Muscle layer of duodenum (tissue), 2 donors: Measurements from ENCODE around the gene TARDBP.

Experiments used
- H3K27ac ChIP-seq: one replicate; pipeline ENCODE4 v1.7.0; 2013; ENCODE audit warnings: mild to moderate bottlenecking, low read length
- H3K27me3 ChIP-seq: one replicate; pipeline ENCODE4 v1.7.0; 2013; ENCODE audit warnings: low read depth, mild to moderate bottlenecking, control low read depth, low read length
- H3K36me3 ChIP-seq, 2 donors: one replicate each; pipeline ENCODE4 v1.7.0; 2013; ENCODE audit warnings: low read length in 2 of 2, control low read depth in 1 of 2, mild to moderate bottlenecking in 1 of 2; ENCODE audit not compliant: insufficient read depth in 2 of 2, control insufficient read depth in 1 of 2
- H3K4me1 ChIP-seq, 2 donors: one replicate each; pipeline ENCODE4 v1.7.0; 2013; ENCODE audit warnings: low read length in 2 of 2, mild to moderate bottlenecking in 2 of 2, control low read depth in 1 of 2, moderate library complexity in 1 of 2; ENCODE audit not compliant: insufficient read depth in 2 of 2, control insufficient read depth in 1 of 2
- H3K4me3 ChIP-seq, 2 donors: one replicate each; pipeline ENCODE4 v1.7.0; 2013; ENCODE audit warnings: low read length in 2 of 2, low read depth in 1 of 2, mild to moderate bottlenecking in 1 of 2
- H3K9me3 ChIP-seq, 2 donors: one replicate each; pipeline ENCODE4 v1.7.0; 2013; ENCODE audit warnings: low read length in 2 of 2, control low read depth in 1 of 2, mild to moderate bottlenecking in 1 of 2; ENCODE audit not compliant: control insufficient read depth in 1 of 2
- donor health status: healthy.

TARDBP gene

GRCh38 chr1:11012260-11013159, at the start of gene TARDBP:
TARDBP (plus strand) TSS chr1:11012654; CDS start chr1:11013728, 1,074 bp downstream.
- peaks cover 10 to 40% of the 10 kb centered on the region in 2 donors for H3K4me1 ChIP-seq
- H3K9me3 ChIP-seq, result no peaks in the 10 kb centered on the region
- no peaks in the 10 kb centered on the region for H3K27me3 ChIP-seq
- peak within 1 kb of the TSS; percentile 97 for H3K27ac ChIP-seq
- peak within 1 kb of the TSS; percentile 86 to 95 for H3K4me3 ChIP-seq
- peaks cover 23 to 44% of the 10 kb centered on the region in 2 donors for H3K36me3 ChIP-seq

- no peaks in the 10 kb centered on the region for H3K36me3 ChIP-seq
- H3K27ac ChIP-seq, result no peak overlapping the region
- H3K4me1 ChIP-seq, result peaks cover 5 to 12% of the 10 kb centered on the region in 2 donors
- H3K27me3 ChIP-seq, result no peaks in the 10 kb centered on the region
- no peaks in the 10 kb centered on the region for H3K9me3 ChIP-seq
- no peak overlapping the region for H3K4me3 ChIP-seq
Observed at GRCh38 chr1:10965546-10966226, 46.8 kb upstream of the TARDBP start.

GRCh38 chr1:10967090-10967489, 45.4 kb upstream of the TARDBP start:
- no peak overlapping the region for H3K4me3 ChIP-seq
- H3K27ac ChIP-seq, result no peak overlapping the region
- H3K4me1 ChIP-seq, result peaks cover 4 to 5% of the 10 kb centered on the region in 2 donors
- no peaks in the 10 kb centered on the region for H3K27me3 ChIP-seq
- no peaks in the 10 kb centered on the region for H3K36me3 ChIP-seq
- no peaks in the 10 kb centered on the region for H3K9me3 ChIP-seq

- Histone ChIP-seq H3K4me3 (peak overlapping the region; percentile 45 to 55), H3K27me3 (no peaks in the 10 kb centered on the region), H3K27ac (peak overlapping the region; percentile 29), H3K36me3 (no peaks in the 10 kb centered on the region), H3K9me3 (no peaks in the 10 kb centered on the region), H3K4me1 (peaks cover 4 to 5% of the 10 kb centered on the region in 2 donors)
Observed at GRCh38 chr1:10968411-10968826, 44.0 kb upstream of the TARDBP start.

- peaks cover 5 to 8% of the 10 kb centered on the region in 2 donors for H3K4me1 ChIP-seq
- no peaks in the 10 kb centered on the region for H3K27me3 ChIP-seq
- no peak overlapping the region for H3K4me3 ChIP-seq
- no peaks in the 10 kb centered on the region for H3K9me3 ChIP-seq
- H3K36me3 ChIP-seq, result no peaks in the 10 kb centered on the region
- H3K27ac ChIP-seq, result no peak overlapping the region
Observed at GRCh38 chr1:10969267-10969970, 43.0 kb upstream of the TARDBP start.

- Histone ChIP-seq H3K27me3 (no peaks in the 10 kb centered on the region), H3K9me3 (no peaks in the 10 kb centered on the region), H3K27ac (no peak overlapping the region), H3K36me3 (no peaks in the 10 kb centered on the region), H3K4me1 (peaks cover 5 to 10% of the 10 kb centered on the region in 2 donors), H3K4me3 (no peak overlapping the region)
Observed at GRCh38 chr1:10969971-10970332, 42.5 kb upstream of the TARDBP start.

- no peaks in the 10 kb centered on the region for H3K9me3 ChIP-seq
- peaks cover 5 to 7% of the 10 kb centered on the region in 2 donors for H3K4me1 ChIP-seq
- no peak overlapping the region for H3K4me3 ChIP-seq
- H3K27ac ChIP-seq, result no peak overlapping the region
- no peaks in the 10 kb centered on the region for H3K36me3 ChIP-seq
- H3K27me3 ChIP-seq, result no peaks in the 10 kb centered on the region
Observed at GRCh38 chr1:10973552-10973951, 38.9 kb upstream of the TARDBP start.

- Histone ChIP-seq H3K36me3 (no peaks in the 10 kb centered on the region), H3K4me1 (peaks cover under 1 to 7% of the 10 kb centered on the region in 2 donors), H3K27ac (no peak overlapping the region), H3K4me3 (no peak overlapping the region), H3K27me3 (no peaks in the 10 kb centered on the region), H3K9me3 (no peaks in the 10 kb centered on the region)
Observed at GRCh38 chr1:10973956-10974881, 38.2 kb upstream of the TARDBP start.

- H3K4me3 ChIP-seq, result no peak overlapping the region
- no peaks in the 10 kb centered on the region for H3K27me3 ChIP-seq
- H3K36me3 ChIP-seq, result no peaks in the 10 kb centered on the region
- peak overlapping the region; percentile 51 for H3K27ac ChIP-seq
- H3K9me3 ChIP-seq, result no peaks in the 10 kb centered on the region
- peaks cover 6 to 13% of the 10 kb centered on the region in 2 donors for H3K4me1 ChIP-seq
Observed at GRCh38 chr1:10975567-10976326, 36.7 kb upstream of the TARDBP start.

- no peaks in the 10 kb centered on the region for H3K27me3 ChIP-seq
- H3K27ac ChIP-seq, result no peak overlapping the region
- peaks cover 9 to 17% of the 10 kb centered on the region in 2 donors for H3K4me1 ChIP-seq
- no peaks in the 10 kb centered on the region for H3K36me3 ChIP-seq
- no peaks in the 10 kb centered on the region for H3K9me3 ChIP-seq
- H3K4me3 ChIP-seq, result no peak overlapping the region
Observed at GRCh38 chr1:10978719-10979118, 33.7 kb upstream of the TARDBP start.
